ENCODE results near the gene BPHL. TPM values are rescaled to one million over a fixed set of nuclear protein-coding genes. Genes with fewer than 3 reads are reported as not detected.

BPHL gene
- total and polyA plus RNA-seq, 2 experiments from 2014 or later, result 22.8 to 45.5 TPM

DNA sequence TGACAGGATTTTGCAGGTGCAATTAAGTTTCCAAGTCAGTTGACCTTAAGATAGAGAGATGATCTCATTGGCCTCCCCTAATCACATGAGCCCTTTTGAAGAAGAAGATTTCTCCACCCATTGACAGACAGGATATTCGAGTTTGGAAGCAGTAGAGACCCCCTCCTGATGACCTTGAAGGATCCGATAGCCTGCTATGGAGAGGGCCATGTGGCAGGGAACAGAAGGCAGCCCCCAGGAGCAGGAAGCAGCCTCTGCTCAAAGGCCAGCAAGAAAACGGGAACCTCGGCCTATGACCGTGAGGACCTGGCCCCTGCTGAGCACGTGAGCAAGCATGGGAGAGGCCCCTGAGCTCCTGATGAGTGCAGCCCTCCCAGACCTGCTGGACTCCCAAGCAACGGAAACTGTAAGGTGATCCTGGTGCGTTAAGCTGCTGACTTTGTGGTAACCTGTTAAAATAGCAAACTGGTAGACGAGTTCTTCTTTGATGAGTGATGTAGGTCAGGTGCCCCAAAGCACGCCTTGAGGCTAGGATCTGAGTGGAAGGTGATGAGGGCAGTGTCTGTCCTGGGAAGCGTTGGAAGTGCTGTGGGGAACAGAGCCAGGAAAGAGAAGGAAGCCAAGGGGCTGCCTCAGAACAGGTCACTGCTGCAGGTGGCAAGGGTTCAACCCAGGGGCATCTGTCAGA is 57.3 kb downstream of the BPHL start (continued):
- TF ChIP-seq ZNF462 (CRISPR knock-in tag; IDR thresholded peaks at IDR 0.05), result no peak
- TF ChIP-seq, protein P1, sequence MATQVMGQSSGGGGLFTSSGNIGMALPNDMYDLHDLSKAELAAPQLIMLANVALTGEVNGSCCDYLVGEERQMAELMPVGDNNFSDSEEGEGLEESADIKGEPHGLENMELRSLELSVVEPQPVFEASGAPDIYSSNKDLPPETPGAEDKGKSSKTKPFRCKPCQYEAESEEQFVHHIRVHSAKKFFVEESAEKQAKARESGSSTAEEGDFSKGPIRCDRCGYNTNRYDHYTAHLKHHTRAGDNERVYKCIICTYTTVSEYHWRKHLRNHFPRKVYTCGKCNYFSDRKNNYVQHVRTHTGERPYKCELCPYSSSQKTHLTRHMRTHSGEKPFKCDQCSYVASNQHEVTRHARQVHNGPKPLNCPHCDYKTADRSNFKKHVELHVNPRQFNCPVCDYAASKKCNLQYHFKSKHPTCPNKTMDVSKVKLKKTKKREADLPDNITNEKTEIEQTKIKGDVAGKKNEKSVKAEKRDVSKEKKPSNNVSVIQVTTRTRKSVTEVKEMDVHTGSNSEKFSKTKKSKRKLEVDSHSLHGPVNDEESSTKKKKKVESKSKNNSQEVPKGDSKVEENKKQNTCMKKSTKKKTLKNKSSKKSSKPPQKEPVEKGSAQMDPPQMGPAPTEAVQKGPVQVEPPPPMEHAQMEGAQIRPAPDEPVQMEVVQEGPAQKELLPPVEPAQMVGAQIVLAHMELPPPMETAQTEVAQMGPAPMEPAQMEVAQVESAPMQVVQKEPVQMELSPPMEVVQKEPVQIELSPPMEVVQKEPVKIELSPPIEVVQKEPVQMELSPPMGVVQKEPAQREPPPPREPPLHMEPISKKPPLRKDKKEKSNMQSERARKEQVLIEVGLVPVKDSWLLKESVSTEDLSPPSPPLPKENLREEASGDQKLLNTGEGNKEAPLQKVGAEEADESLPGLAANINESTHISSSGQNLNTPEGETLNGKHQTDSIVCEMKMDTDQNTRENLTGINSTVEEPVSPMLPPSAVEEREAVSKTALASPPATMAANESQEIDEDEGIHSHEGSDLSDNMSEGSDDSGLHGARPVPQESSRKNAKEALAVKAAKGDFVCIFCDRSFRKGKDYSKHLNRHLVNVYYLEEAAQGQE (IDR thresholded peaks at IDR 0.05; ENCODE audit: unreplicated experiment), result no peak
- no peak for TF ChIP-seq ZNF331 (CRISPR knock-in tag; IDR thresholded peaks at IDR 0.05; ENCODE audit: low read depth)
- no peak for TF ChIP-seq ETS1 (IDR thresholded peaks at IDR 0.05)
- no peak for TF ChIP-seq NANOG (IDR thresholded peaks at IDR 0.05; ENCODE audit: borderline replicate concordance)
- no peak for TF ChIP-seq POLR2AphosphoS5 (IDR thresholded peaks at IDR 0.05; ENCODE audit: low read depth)
- no peak for TF ChIP-seq ZNF114 (CRISPR knock-in tag; IDR thresholded peaks at IDR 0.05)
- TF ChIP-seq CREB1 (CRISPR knock-in tag; IDR thresholded peaks at IDR 0.05; ENCODE audit: low read depth), result no peak
- no peak for TF ChIP-seq STAT1 (IDR thresholded peaks at IDR 0.05; ENCODE audit: unreplicated experiment)
